WERI-Rb-1 (cell line): Measurements from ENCODE around the gene RHBG.

Source experiments
- DNase-seq: peaks from one replicate; pipeline ENCODE4 v3.0.0-alpha.2; 2020
- H3K27ac ChIP-seq: fragments of 250-450 bp; sonication (Bioruptor Pico); 2 replicates; pipeline ENCODE4 v1.5.1; 2020; ENCODE audit warnings: mild to moderate bottlenecking, moderate library complexity
- H3K27me3 ChIP-seq: fragments of 250-450 bp; sonication (Bioruptor Pico); 2 replicates; pipeline ENCODE4 v1.5.1; 2021; ENCODE audit warnings: mild to moderate bottlenecking, low read depth, moderate library complexity; ENCODE audit not compliant: insufficient read depth, severe bottlenecking
- H3K36me3 ChIP-seq: fragments of 250-450 bp; sonication (Bioruptor Pico); 2 replicates; pipeline ENCODE4 v1.5.1; 2020; ENCODE audit warnings: mild to moderate bottlenecking, moderate library complexity
- H3K4me3 ChIP-seq: 2 replicates; pipeline ENCODE4 v1.5.1; 2011; ENCODE audit warnings: low read depth, mild to moderate bottlenecking, control low read depth, low read length
- H3K9me3 ChIP-seq: fragments of 250-450 bp; sonication (Bioruptor Pico); 2 replicates; pipeline ENCODE4 v1.5.1; 2021; ENCODE audit warnings: mild to moderate bottlenecking, moderate library complexity; ENCODE audit not compliant: severe bottlenecking
- CTCF ChIP-seq: IDR thresholded peaks from 2 replicates; pipeline ENCODE4 v1.5.1; 2011; ENCODE audit warnings: low read depth, mild to moderate bottlenecking, control low read depth, inconsistent platforms, low read length

The RHBG gene

GRCh38 chr1:156421062-156421938 is 52.3 kb downstream of the RHBG start:
- peaks cover 88% of the 10 kb centered on the region for H3K27me3 ChIP-seq

GRCh38 chr1:156421939-156422601 is 53.1 kb downstream of the RHBG start:
- TF ChIP-seq CTCF, result no peak
- Histone ChIP-seq H3K36me3 (no peaks in the 10 kb centered on the region), H3K9me3 (no peaks in the 10 kb centered on the region), H3K27ac (no peak overlapping the region), H3K4me3 (no peak overlapping the region), H3K27me3 (peaks cover 93% of the 10 kb centered on the region)
- no peak for DNase-seq

More at GRCh38 chr1:156421062-156421938, 52.3 kb downstream of the RHBG start:
- DNase-seq, result peak; percentile 94
- no peaks in the 10 kb centered on the region for H3K9me3 ChIP-seq
- TF ChIP-seq CTCF, result no peak
- no peaks in the 10 kb centered on the region for H3K36me3 ChIP-seq
- H3K4me3 ChIP-seq, result peak overlapping the region; percentile 36
- no peak overlapping the region for H3K27ac ChIP-seq

- no peak for DNase-seq
- Histone ChIP-seq H3K9me3 (no peaks in the 10 kb centered on the region), H3K36me3 (no peaks in the 10 kb centered on the region), H3K27ac (no peak overlapping the region), H3K27me3 (peaks cover 93% of the 10 kb centered on the region), H3K4me3 (no peak overlapping the region)
- TF ChIP-seq CTCF, result no peak
Observed at GRCh38 chr1:156422602-156423091, 53.6 kb downstream of the RHBG start.

- H3K9me3 ChIP-seq, result no peaks in the 10 kb centered on the region
- no peak overlapping the region for H3K4me3 ChIP-seq
- H3K27me3 ChIP-seq, result peaks cover 100% of the 10 kb centered on the region
- no peak for DNase-seq
- no peak overlapping the region for H3K27ac ChIP-seq
- no peaks in the 10 kb centered on the region for H3K36me3 ChIP-seq
- TF ChIP-seq CTCF, result no peak
Observed at GRCh38 chr1:156423422-156424352, 54.7 kb downstream of the RHBG start.

- no peak overlapping the region for H3K27ac ChIP-seq
- DNase-seq, result no peak
- H3K4me3 ChIP-seq, result no peak overlapping the region
- H3K27me3 ChIP-seq, result peaks cover 100% of the 10 kb centered on the region
- TF ChIP-seq CTCF, result no peak
- no peaks in the 10 kb centered on the region for H3K36me3 ChIP-seq
- no peaks in the 10 kb centered on the region for H3K9me3 ChIP-seq
Observed at GRCh38 chr1:156424806-156425432, 55.9 kb downstream of the RHBG start.
